ENCODE results near the gene COL4A6.

The COL4A6 gene

DNA sequence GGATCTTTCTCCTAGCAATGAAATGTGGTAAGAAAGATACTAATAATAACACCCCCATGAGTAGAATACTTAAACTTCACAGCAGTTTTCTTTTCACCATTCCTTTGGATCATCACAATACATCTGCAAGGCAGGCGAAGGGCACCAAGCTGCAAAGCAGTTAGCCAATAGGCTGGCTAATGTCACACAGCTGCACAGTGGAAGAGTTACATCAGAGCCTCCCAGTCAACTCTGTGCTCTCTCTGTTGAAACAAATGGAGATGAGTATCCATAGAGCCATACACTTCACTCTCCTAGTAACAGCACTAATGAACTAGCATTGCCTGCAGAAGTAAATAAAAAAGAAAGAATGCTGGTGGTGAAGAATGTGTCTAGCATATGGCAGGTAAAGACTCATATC lies 207.6 kb downstream of the COL4A6 start:
- no peaks in the 10 kb centered on the region for H3K36me3 ChIP-seq (ENCODE audit: control insufficient read depth, insufficient read depth, low read length, severe bottlenecking)
- no peak for DNase-seq (ENCODE audit: low read depth)
- H3K27me3 ChIP-seq (replicated peaks; ENCODE audit: control insufficient read depth, insufficient read depth, low read length) = peaks cover 30% of the 10 kb centered on the region
- peaks cover 4% of the 10 kb centered on the region for H3K4me1 ChIP-seq (ENCODE audit: control insufficient read depth, insufficient read depth, low read length)
- H3K9me3 ChIP-seq (ENCODE audit: control insufficient read depth, low read length) = peaks cover 6% of the 10 kb centered on the region
- no peak overlapping the region for H3K4me3 ChIP-seq (ENCODE audit: low read length)
- H3K9ac ChIP-seq (ENCODE audit: low read length) = no peak overlapping the region

DNA sequence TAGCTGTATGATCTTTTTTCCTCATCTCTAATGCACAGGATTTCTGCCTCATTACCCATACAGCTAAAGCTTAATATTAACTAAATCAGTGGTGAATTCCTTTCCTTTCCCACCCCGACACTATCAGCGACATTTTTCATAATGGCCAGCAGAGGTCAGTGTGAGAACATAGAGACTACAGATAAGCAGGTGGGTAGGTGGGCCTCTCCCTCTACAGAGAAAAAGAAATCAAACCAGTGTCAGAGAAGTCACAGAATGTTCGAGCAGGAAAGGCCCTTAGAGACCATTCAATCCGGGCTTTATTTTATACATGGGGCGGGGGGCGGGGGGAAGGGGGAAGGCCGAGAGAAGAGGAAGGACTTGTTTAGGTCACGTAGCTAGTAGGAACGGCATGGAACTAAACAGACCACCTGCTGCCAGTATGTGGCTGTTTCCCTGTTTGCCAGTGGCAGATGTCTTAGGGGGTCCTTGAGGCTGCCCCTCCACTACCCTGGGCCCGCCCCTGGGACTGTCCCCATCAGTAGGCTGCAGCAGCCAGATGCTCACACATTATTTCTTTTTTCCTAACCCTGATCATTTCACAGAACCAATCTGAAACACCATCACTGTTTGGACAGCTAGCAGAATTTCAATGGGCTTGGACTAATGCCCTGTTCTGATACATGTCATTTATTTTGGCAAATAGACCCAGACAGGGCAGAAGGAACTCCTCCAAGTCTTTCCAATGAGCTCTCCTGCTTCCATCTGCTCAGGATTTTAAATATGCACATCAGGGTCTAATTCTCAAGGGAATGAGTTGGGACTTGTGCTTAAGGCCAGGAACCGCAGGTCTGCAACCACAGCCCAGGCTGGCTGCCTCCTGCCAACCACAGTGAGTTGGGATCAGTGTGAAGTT lies 213.2 kb downstream of the COL4A6 start:
- H3K27me3 ChIP-seq (replicated peaks; ENCODE audit: control insufficient read depth, insufficient read depth, low read length) = peaks cover 19% of the 10 kb centered on the region
- peaks cover 3% of the 10 kb centered on the region for H3K9me3 ChIP-seq (ENCODE audit: control insufficient read depth, low read length)
- H3K4me1 ChIP-seq (ENCODE audit: control insufficient read depth, insufficient read depth, low read length) = peaks cover 18% of the 10 kb centered on the region
- no peaks in the 10 kb centered on the region for H3K36me3 ChIP-seq (ENCODE audit: control insufficient read depth, insufficient read depth, low read length, severe bottlenecking)
- DNase-seq (ENCODE audit: low read depth) = peak; percentile 65
- H3K4me3 ChIP-seq (ENCODE audit: low read length) = no peak overlapping the region
- H3K9ac ChIP-seq (ENCODE audit: low read length) = peak overlapping the region; percentile 31

DNA sequence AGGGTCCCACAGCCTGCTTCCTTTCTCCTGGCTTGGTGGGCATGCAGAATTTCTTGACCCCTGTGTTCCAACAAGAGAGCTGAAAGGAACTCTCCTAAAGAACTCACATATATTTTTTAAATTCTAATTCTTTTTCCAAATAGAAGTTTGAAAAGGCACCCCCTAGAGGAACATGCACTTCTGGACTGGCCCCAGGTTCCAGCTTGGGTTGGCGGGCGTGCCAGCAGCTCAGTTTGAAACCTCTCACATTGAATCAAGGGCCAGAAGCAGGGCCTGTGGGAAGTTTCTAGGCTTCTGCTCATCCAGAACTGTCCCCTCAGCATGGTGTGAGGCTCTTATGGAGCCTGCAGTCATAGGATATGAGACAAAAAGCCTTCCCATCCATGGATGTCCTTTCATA lies 214.0 kb downstream of the COL4A6 start:
- H3K36me3 ChIP-seq (ENCODE audit: control insufficient read depth, insufficient read depth, low read length, severe bottlenecking) = no peaks in the 10 kb centered on the region
- H3K9me3 ChIP-seq (ENCODE audit: control insufficient read depth, low read length) = peaks cover 3% of the 10 kb centered on the region
- H3K27me3 ChIP-seq (replicated peaks; ENCODE audit: control insufficient read depth, insufficient read depth, low read length) = peaks cover 23% of the 10 kb centered on the region
- H3K9ac ChIP-seq (ENCODE audit: low read length) = peak overlapping the region; percentile 31
- DNase-seq (ENCODE audit: low read depth) = no peak
- H3K4me3 ChIP-seq (ENCODE audit: low read length) = no peak overlapping the region
- H3K4me1 ChIP-seq (ENCODE audit: control insufficient read depth, insufficient read depth, low read length) = peaks cover 18% of the 10 kb centered on the region

DNA sequence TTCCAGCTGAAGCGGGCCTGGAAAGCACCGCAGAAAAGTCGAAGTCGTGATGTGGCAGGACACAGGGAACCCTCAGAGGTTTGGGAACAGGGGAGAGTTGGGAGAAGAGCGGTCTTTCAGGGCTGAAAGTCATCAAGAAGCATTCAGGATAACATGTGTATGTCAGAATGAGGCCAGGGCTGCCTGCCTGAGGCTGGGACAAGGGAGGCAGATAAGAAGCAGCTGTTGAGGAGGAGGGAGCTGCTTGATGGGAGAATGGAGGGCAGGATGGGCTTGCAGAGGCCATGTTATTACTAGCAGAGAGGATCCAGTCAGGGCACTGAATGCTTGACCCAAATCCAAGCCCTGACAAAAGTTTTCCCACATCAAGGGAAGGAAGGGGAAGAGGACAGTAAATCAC lies 214.6 kb downstream of the COL4A6 start:
- DNase-seq (ENCODE audit: low read depth) = no peak
- Histone ChIP-seq H3K4me3 (ENCODE audit: low read length) (no peak overlapping the region), H3K9me3 (ENCODE audit: control insufficient read depth, low read length) (no peaks in the 10 kb centered on the region), H3K9ac (ENCODE audit: low read length) (peak overlapping the region; percentile 31), H3K27me3 (replicated peaks; ENCODE audit: control insufficient read depth, insufficient read depth, low read length) (peaks cover 20% of the 10 kb centered on the region), H3K36me3 (ENCODE audit: control insufficient read depth, insufficient read depth, low read length, severe bottlenecking) (no peaks in the 10 kb centered on the region), H3K4me1 (ENCODE audit: control insufficient read depth, insufficient read depth, low read length) (peaks cover 18% of the 10 kb centered on the region)

DNA sequence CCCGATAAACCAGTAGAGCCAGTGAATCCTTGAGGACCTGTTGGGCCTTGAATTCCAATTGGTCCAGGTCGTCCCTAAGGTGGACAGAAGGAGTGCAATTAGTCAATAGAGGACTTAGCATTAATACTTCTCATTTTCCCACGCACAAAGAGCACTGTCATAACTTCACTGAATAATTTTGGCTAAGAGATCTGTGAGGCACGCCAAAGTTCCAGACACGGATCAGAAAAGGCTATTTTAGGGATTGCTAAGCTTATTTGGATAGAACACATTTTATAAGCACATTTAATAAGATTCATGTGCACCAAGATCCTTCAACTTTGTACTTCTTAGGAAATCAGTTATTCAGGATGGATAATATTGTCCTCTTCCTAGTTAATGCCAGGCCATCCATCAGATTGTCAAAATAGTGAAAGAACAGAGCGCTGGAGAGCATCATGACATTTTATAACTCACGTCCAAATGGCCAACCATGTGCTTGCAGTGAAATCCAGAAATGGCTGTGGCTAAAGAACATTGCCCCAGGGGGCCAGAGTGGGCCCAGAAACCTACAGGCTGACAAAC lies 216.8 kb downstream of the COL4A6 start:
- peaks cover 14% of the 10 kb centered on the region for H3K27me3 ChIP-seq (replicated peaks; ENCODE audit: control insufficient read depth, insufficient read depth, low read length)

DNA sequence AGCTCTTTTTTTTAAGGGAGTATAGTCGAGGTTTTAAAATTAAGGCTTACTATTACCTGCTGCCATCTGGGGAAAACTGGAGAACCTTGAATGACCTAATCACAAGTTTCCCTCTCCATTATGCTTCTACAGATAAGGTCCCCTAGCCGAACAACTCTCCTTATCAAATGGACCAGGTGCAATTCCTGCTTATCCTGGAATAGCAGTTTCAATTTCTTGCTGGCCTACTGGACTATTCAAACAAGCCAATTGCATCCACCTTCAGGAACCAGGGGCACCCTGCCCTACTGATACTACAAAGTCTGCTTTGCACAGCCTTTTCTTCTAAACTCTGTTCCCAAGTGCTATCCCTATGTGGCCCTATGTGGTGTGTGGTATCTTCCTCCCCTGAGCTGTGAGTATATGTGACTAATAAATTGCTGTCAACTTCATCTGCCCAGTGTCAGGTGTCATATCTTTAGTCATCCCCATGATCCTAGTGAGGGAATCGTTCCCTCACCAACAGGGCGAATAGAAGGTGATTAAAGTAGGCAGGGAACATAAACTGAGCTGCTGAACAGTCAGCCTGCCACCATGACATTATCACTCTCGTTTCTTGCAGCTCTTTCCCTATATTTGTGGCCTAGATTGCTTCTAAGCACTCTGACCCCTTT lies 218.1 kb downstream of the COL4A6 start:
- Histone ChIP-seq H3K36me3 (ENCODE audit: control insufficient read depth, insufficient read depth, low read length, severe bottlenecking) (no peaks in the 10 kb centered on the region), H3K4me3 (ENCODE audit: low read length) (no peak overlapping the region), H3K9ac (ENCODE audit: low read length) (no peak overlapping the region), H3K27me3 (replicated peaks; ENCODE audit: control insufficient read depth, insufficient read depth, low read length) (peaks cover 14% of the 10 kb centered on the region), H3K4me1 (ENCODE audit: control insufficient read depth, insufficient read depth, low read length) (peaks cover 38% of the 10 kb centered on the region), H3K9me3 (ENCODE audit: control insufficient read depth, low read length) (no peaks in the 10 kb centered on the region)
- no peak for DNase-seq (ENCODE audit: low read depth)

More for the DNA sequence above, 216.8 kb downstream of the COL4A6 start:
- Histone ChIP-seq H3K36me3 (ENCODE audit: control insufficient read depth, insufficient read depth, low read length, severe bottlenecking) (no peaks in the 10 kb centered on the region), H3K9me3 (ENCODE audit: control insufficient read depth, low read length) (no peaks in the 10 kb centered on the region), H3K9ac (ENCODE audit: low read length) (peak overlapping the region; percentile 16), H3K4me1 (ENCODE audit: control insufficient read depth, insufficient read depth, low read length) (peaks cover 36% of the 10 kb centered on the region), H3K4me3 (ENCODE audit: low read length) (no peak overlapping the region)
- no peak for DNase-seq (ENCODE audit: low read depth)

DNA sequence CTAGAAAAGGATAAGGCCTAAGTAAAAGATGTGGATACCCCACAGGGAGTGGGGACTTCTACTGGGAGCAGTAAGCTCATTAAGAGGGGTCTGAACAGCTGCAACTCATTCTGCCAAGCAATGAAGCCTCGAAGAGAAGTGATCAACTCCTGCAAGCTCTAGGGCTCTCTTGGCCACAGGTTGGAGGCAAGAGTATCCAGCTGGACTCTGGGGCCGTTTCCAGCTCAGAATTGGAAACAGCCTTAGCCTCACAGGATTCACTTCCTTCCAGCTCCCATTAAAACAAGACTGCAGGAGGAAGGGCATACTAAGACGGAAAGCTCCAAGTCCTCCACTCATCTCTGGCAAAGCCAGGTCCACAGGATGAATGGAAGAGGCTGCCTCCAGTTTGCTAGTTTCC lies 220.3 kb downstream of the COL4A6 start:
- H3K9ac ChIP-seq (ENCODE audit: low read length) = peak overlapping the region; percentile 9
- H3K4me1 ChIP-seq (ENCODE audit: control insufficient read depth, insufficient read depth, low read length) = peaks cover 38% of the 10 kb centered on the region
- peak overlapping the region; percentile 8 for H3K4me3 ChIP-seq (ENCODE audit: low read length)
- H3K9me3 ChIP-seq (ENCODE audit: control insufficient read depth, low read length) = no peaks in the 10 kb centered on the region
- no peaks in the 10 kb centered on the region for H3K36me3 ChIP-seq (ENCODE audit: control insufficient read depth, insufficient read depth, low read length, severe bottlenecking)
- no peak for DNase-seq (ENCODE audit: low read depth)
- peaks cover 19% of the 10 kb centered on the region for H3K27me3 ChIP-seq (replicated peaks; ENCODE audit: control insufficient read depth, insufficient read depth, low read length)

DNA sequence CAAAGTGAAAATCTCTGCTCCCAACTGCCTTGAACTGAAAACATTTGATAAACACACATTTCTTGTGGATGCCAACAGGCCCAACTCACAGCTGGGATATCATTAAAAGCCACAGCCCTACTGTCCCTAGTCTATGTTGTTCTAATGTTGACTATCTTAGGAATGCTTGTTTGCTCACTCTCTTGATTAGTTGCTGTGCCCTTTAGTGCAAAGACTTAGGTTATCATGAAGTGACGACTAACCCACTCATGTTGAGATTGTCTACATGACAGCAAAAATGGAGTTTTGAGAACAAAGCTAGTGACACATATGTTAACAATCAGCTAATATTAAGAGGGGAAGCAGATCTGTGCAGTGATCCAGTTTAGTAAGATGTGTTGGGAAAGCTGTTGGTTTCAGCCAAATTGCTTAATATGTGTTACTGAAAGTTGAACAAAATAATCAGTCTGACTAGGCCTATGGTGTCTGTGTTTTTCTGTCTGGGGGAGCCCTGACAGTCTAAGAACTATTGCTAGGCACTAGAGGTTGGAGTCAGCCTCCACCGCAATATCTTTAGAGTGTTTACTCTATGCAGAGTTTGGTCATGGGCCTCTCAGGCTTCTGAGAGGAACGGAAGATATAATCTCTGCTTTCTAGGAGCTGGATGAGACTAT lies 221.2 kb downstream of the COL4A6 start:
- H3K36me3 ChIP-seq (ENCODE audit: control insufficient read depth, insufficient read depth, low read length, severe bottlenecking) = no peaks in the 10 kb centered on the region
- peak; percentile 30 for DNase-seq (ENCODE audit: low read depth)
- H3K4me3 ChIP-seq (ENCODE audit: low read length) = no peak overlapping the region
- H3K27me3 ChIP-seq (replicated peaks; ENCODE audit: control insufficient read depth, insufficient read depth, low read length) = peaks cover 22% of the 10 kb centered on the region
- peak overlapping the region; percentile 9 for H3K9ac ChIP-seq (ENCODE audit: low read length)
- H3K4me1 ChIP-seq (ENCODE audit: control insufficient read depth, insufficient read depth, low read length) = peaks cover 35% of the 10 kb centered on the region
- H3K9me3 ChIP-seq (ENCODE audit: control insufficient read depth, low read length) = no peaks in the 10 kb centered on the region

DNA sequence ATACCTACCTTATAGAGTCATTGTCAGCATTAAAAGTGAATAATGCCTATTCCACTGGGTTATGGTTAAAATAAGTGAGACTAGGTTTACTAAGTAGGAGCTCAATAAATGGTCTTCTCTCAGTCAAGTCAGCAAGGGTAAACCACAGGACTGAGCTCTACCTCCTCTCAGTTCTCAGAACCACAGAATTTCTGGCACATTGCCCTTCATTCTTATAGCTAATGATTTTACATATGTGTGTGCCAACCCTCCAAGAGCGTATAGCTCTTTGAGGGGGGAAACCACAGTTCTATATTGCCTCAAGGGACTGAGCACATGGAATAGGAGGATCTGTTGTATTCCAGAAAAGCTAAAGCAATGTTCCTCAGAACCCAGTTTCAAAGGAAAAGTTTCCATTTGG lies 221.8 kb downstream of the COL4A6 start:
- Histone ChIP-seq H3K9ac (ENCODE audit: low read length) (peak overlapping the region; percentile 3), H3K36me3 (ENCODE audit: control insufficient read depth, insufficient read depth, low read length, severe bottlenecking) (no peaks in the 10 kb centered on the region), H3K4me1 (ENCODE audit: control insufficient read depth, insufficient read depth, low read length) (peaks cover 29% of the 10 kb centered on the region), H3K27me3 (replicated peaks; ENCODE audit: control insufficient read depth, insufficient read depth, low read length) (peaks cover 24% of the 10 kb centered on the region), H3K9me3 (ENCODE audit: control insufficient read depth, low read length) (no peaks in the 10 kb centered on the region), H3K4me3 (ENCODE audit: low read length) (no peak overlapping the region)
- no peak for DNase-seq (ENCODE audit: low read depth)

DNA sequence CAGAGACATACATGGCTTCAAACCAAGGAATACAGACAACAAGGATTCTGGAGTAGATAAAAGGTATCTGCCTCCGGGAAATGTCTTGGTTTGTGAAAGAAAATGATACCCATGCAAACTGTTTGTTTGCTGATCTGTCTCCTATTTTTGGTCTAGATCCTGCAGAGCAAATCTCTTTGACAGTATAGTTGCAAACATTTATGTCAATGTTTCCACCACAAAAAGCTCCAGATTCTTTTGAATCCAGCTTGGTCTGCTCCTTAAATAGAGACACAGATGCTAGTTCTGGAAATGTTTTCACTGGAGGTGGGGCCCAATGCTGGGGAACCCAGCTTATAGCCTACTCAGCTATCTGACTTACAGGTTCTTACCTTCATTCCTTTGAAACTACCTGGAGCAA lies 226.9 kb downstream of the COL4A6 start:
- H3K4me3 ChIP-seq (ENCODE audit: low read length) = no peak overlapping the region
- DNase-seq (ENCODE audit: low read depth) = no peak
- peaks cover 2% of the 10 kb centered on the region for H3K4me1 ChIP-seq (ENCODE audit: control insufficient read depth, insufficient read depth, low read length)
- H3K9me3 ChIP-seq (ENCODE audit: control insufficient read depth, low read length) = no peaks in the 10 kb centered on the region
- H3K9ac ChIP-seq (ENCODE audit: low read length) = no peak overlapping the region
- no peaks in the 10 kb centered on the region for H3K36me3 ChIP-seq (ENCODE audit: control insufficient read depth, insufficient read depth, low read length, severe bottlenecking)
- peaks cover 25% of the 10 kb centered on the region for H3K27me3 ChIP-seq (replicated peaks; ENCODE audit: control insufficient read depth, insufficient read depth, low read length)

DNA sequence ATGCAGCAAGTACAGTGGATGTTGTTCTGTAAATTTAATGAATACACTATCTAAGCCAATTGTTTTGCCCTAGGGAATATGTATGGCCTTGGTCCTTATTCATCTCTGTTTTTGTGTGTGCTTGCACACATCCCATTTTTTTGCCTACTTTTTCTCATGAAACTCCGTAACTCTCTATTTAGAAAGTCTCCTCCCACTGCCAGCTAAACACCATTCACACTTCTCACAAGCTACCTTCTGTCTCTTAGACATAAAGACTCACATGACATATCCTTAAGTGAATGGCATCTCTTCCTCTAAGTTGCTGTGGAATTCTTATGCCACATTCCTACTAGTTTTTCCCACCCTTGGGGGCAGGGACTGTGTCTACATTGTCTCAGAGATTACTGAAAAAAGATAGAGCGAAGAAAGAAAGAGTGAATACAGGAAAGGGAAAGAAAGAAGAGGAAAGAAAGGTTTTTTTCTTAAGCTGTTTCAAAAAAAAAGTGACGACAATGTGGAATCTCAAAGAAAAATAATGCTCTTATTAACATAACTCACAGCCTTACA lies 229.1 kb downstream of the COL4A6 start:
- no peaks in the 10 kb centered on the region for H3K4me1 ChIP-seq (ENCODE audit: control insufficient read depth, insufficient read depth, low read length)
- no peak overlapping the region for H3K9ac ChIP-seq (ENCODE audit: low read length)
- H3K36me3 ChIP-seq (ENCODE audit: control insufficient read depth, insufficient read depth, low read length, severe bottlenecking) = no peaks in the 10 kb centered on the region
- H3K9me3 ChIP-seq (ENCODE audit: control insufficient read depth, low read length) = no peaks in the 10 kb centered on the region
- DNase-seq (ENCODE audit: low read depth) = no peak
- peaks cover 28% of the 10 kb centered on the region for H3K27me3 ChIP-seq (replicated peaks; ENCODE audit: control insufficient read depth, insufficient read depth, low read length)
- H3K4me3 ChIP-seq (ENCODE audit: low read length) = no peak overlapping the region
